ENCODE data around the gene FASTK.

FASTK gene

GRCh38 chr7:151062111-151062398, 18.6 kb downstream of the FASTK start:
- ATAC-seq (replicated peaks): no peak
- H3K27me3 Mint-ChIP-seq: no peaks in the 10 kb centered on the region
- peaks cover 22 to 40% of the 10 kb centered on the region in 2 donors for H3K4me1 Mint-ChIP-seq
- no peaks in the 10 kb centered on the region for H3K9me3 Mint-ChIP-seq
- H3K4me3 Mint-ChIP-seq: no peak overlapping the region
- peaks cover 6 to 15% of the 10 kb centered on the region in 2 donors for H3K36me3 Mint-ChIP-seq
- no peak for DNase-seq
- no peak overlapping the region for H3K27ac Mint-ChIP-seq

- DNase-seq (no peak), ATAC-seq (replicated peaks) (no peak)
- Mint-ChIP-seq H3K9me3 (no peaks in the 10 kb centered on the region), H3K4me1 (peaks cover 26 to 46% of the 10 kb centered on the region in 2 donors), H3K27ac (no peak overlapping the region), H3K4me3 (peak overlapping the region; percentile 95 to 99), H3K36me3 (peaks cover 6 to 15% of the 10 kb centered on the region in 2 donors), H3K27me3 (no peaks in the 10 kb centered on the region)
Measured at GRCh38 chr7:151061213-151062110, 19.1 kb downstream of the FASTK start.

GRCh38 chr7:151060416-151061212, 20.0 kb downstream of the FASTK start:
- peaks cover 6 to 15% of the 10 kb centered on the region in 2 donors for H3K36me3 Mint-ChIP-seq
- no peaks in the 10 kb centered on the region for H3K27me3 Mint-ChIP-seq
- H3K9me3 Mint-ChIP-seq: no peaks in the 10 kb centered on the region
- ATAC-seq (replicated peaks): no peak
- peak overlapping the region; percentile 95 to 99 for H3K4me3 Mint-ChIP-seq
- H3K27ac Mint-ChIP-seq: peak overlapping the region; percentile 93
- peaks cover 26 to 47% of the 10 kb centered on the region in 2 donors for H3K4me1 Mint-ChIP-seq
- DNase-seq: no peak

GRCh38 chr7:151060113-151060415, 20.5 kb downstream of the FASTK start:
- ATAC-seq (replicated peaks): no peak
- peak overlapping the region; percentile 95 to 99 for H3K4me3 Mint-ChIP-seq
- peaks cover 6 to 14% of the 10 kb centered on the region in 2 donors for H3K36me3 Mint-ChIP-seq
- no peaks in the 10 kb centered on the region for H3K27me3 Mint-ChIP-seq
- no peaks in the 10 kb centered on the region for H3K9me3 Mint-ChIP-seq
- peaks cover 26 to 47% of the 10 kb centered on the region in 2 donors for H3K4me1 Mint-ChIP-seq
- DNase-seq: no peak
- peak overlapping the region; percentile 93 for H3K27ac Mint-ChIP-seq

GRCh38 chr7:151059367-151060112, 21.1 kb downstream of the FASTK start, which contains the start of gene SLC4A2:
Gene SLC4A2, plus strand, starts transcription at chr7:151059589. Its CDS starts 2,399 bp downstream, at chr7:151061988.
- Mint-ChIP-seq H3K4me1 (peaks cover 26 to 47% of the 10 kb centered on the region in 2 donors), H3K4me3 (peak within 1 kb of the TSS; percentile 95 to 99), H3K9me3 (no peaks in the 10 kb centered on the region), H3K27me3 (peaks cover 0 to 4% of the 10 kb centered on the region in 2 donors), H3K27ac (peak within 1 kb of the TSS; percentile 95), H3K36me3 (peaks cover 9 to 19% of the 10 kb centered on the region in 2 donors)
- peak; percentile 61 for DNase-seq
- ATAC-seq (replicated peaks): peak; percentile 33 to 44

GRCh38 chr7:151058781-151059366, 21.7 kb downstream of the FASTK start:
- Mint-ChIP-seq H3K27ac (peak overlapping the region; percentile 95), H3K9me3 (no peaks in the 10 kb centered on the region), H3K27me3 (peaks cover 0 to 4% of the 10 kb centered on the region in 2 donors), H3K4me1 (peaks cover 26 to 47% of the 10 kb centered on the region in 2 donors), H3K4me3 (peak overlapping the region; percentile 95 to 99), H3K36me3 (peaks cover 13 to 23% of the 10 kb centered on the region in 2 donors)
- ATAC-seq (replicated peaks): no peak
- DNase-seq: no peak

GRCh38 chr7:151057989-151058780, 22.4 kb downstream of the FASTK start:
- peaks cover 28 to 47% of the 10 kb centered on the region in 2 donors for H3K4me1 Mint-ChIP-seq
- H3K36me3 Mint-ChIP-seq: peaks cover 11 to 23% of the 10 kb centered on the region in 2 donors
- no peaks in the 10 kb centered on the region for H3K9me3 Mint-ChIP-seq
- H3K4me3 Mint-ChIP-seq: peak overlapping the region; percentile 95 to 99
- peaks cover 0 to 4% of the 10 kb centered on the region in 2 donors for H3K27me3 Mint-ChIP-seq
- DNase-seq (peak; percentile 96), ATAC-seq (replicated peaks) (peak; percentile 93 to 94)
- H3K27ac Mint-ChIP-seq: peak overlapping the region; percentile 95

- Mint-ChIP-seq H3K4me1 (peaks cover 29 to 47% of the 10 kb centered on the region in 2 donors), H3K4me3 (peak within 1 kb of the TSS; percentile 95 to 99)
Measured at GRCh38 chr7:151057506-151057988, 23.1 kb downstream of the FASTK start, which contains the start of gene CDK5. Gene CDK5, minus strand, starts transcription at chr7:151057897. Its CDS starts 49 bp downstream, at chr7:151057848.

GRCh38 chr7:151056666-151057505, 23.7 kb downstream of the FASTK start:
- DNase-seq (no peak), ATAC-seq (replicated peaks) (no peak)
- peak overlapping the region; percentile 95 to 99 for H3K4me3 Mint-ChIP-seq
- no peaks in the 10 kb centered on the region for H3K9me3 Mint-ChIP-seq
- peaks cover 8 to 9% of the 10 kb centered on the region in 2 donors for H3K27me3 Mint-ChIP-seq
- H3K4me1 Mint-ChIP-seq: peaks cover 28 to 46% of the 10 kb centered on the region in 2 donors
- H3K36me3 Mint-ChIP-seq: peaks cover 18 to 31% of the 10 kb centered on the region in 2 donors
- H3K27ac Mint-ChIP-seq: peak overlapping the region; percentile 53

More at GRCh38 chr7:151057506-151057988, 23.1 kb downstream of the FASTK start, which contains the start of gene CDK5:
- Mint-ChIP-seq H3K27ac (peak within 1 kb of the TSS; percentile 95), H3K9me3 (no peaks in the 10 kb centered on the region), H3K36me3 (peaks cover 17 to 28% of the 10 kb centered on the region in 2 donors), H3K27me3 (peaks cover 3 to 7% of the 10 kb centered on the region in 2 donors)
- ATAC-seq (replicated peaks) (peak; percentile 4 to 6), DNase-seq (no peak)

GRCh38 chr7:151056283-151056665, 24.3 kb downstream of the FASTK start:
- no peak for ATAC-seq (replicated peaks)
- no peak for DNase-seq
- Mint-ChIP-seq H3K4me1 (peaks cover 25 to 45% of the 10 kb centered on the region in 2 donors), H3K36me3 (peaks cover 18 to 35% of the 10 kb centered on the region in 2 donors), H3K9me3 (no peaks in the 10 kb centered on the region), H3K4me3 (peak overlapping the region; percentile 95 to 99), H3K27ac (no peak overlapping the region), H3K27me3 (peaks cover 9 to 13% of the 10 kb centered on the region in 2 donors)

GRCh38 chr7:151053751-151054150, 26.9 kb downstream of the FASTK start:
- Mint-ChIP-seq H3K9me3 (no peaks in the 10 kb centered on the region), H3K4me3 (no peak overlapping the region), H3K4me1 (peaks cover 19 to 25% of the 10 kb centered on the region in 2 donors), H3K27ac (no peak overlapping the region), H3K27me3 (peaks cover 17 to 24% of the 10 kb centered on the region in 2 donors), H3K36me3 (peaks cover 18 to 35% of the 10 kb centered on the region in 2 donors)
- no peak for ATAC-seq (replicated peaks)
- DNase-seq: no peak

- ATAC-seq (replicated peaks) (no peak), DNase-seq (no peak)
- no peak overlapping the region for H3K27ac Mint-ChIP-seq
- H3K4me1 Mint-ChIP-seq: peaks cover 15 to 19% of the 10 kb centered on the region in 2 donors
- no peaks in the 10 kb centered on the region for H3K9me3 Mint-ChIP-seq
- peaks cover 17 to 24% of the 10 kb centered on the region in 2 donors for H3K27me3 Mint-ChIP-seq
- H3K4me3 Mint-ChIP-seq: no peak overlapping the region
- peaks cover 18 to 35% of the 10 kb centered on the region in 2 donors for H3K36me3 Mint-ChIP-seq
Measured at GRCh38 chr7:151053096-151053495, 27.5 kb downstream of the FASTK start.

Data from stimulated activated naive B cell treated with anti-CD40 and anti-IgM and Interleukin-4, amounts not matched to agents 10 μg/mL and 1 μg/mL and 100 μg/mL, for 72 hours (primary cell).